ENCODE data around the gene TCHHL1. TPM values are rescaled to one million over a fixed set of nuclear protein-coding genes. Genes with fewer than 3 reads are reported as not detected.
"Not testable (repeated sequence)": the region's sequence is repeated elsewhere in the genome, so short reads cannot be mapped to it uniquely, and the experiment has no call there.

Gene TCHHL1
- total RNA-seq, 4 donors from 2014 or later, result 6.6 TPM; not detected in 3

- intact Hi-C loops (cut with DNase I; ENCODE audit: low total_unique reads), result no loop called here
Observed at GRCh38 chr1:152084853-152085252, 4.0 kb downstream of the TCHHL1 start.

GRCh38 chr1:152081026-152081425 is 7.8 kb downstream of the TCHHL1 start:
- DNase-seq (ENCODE audit: low spot score in 2 of 2); intact Hi-C loops (cut with DNase I; ENCODE audit: low total_unique reads): not testable (repeated sequence)
- WGBS, 2 donors, result 87 to 92% methylated on average over 10 of the region's 17 CpGs

More at GRCh38 chr1:152084853-152085252, 4.0 kb downstream of the TCHHL1 start:
- no peak overlapping the region for H3K4me3 ChIP-seq (ENCODE audit: low read depth, poor library complexity, severe bottlenecking)
- 48 to 65% methylated on average over 1 of the region's 1 CpG for WGBS, 2 donors
- TF ChIP-seq CTCF (IDR thresholded peaks at IDR 0.05), result no peak
- no peak for TF ChIP-seq POLR2A (IDR thresholded peaks at IDR 0.05)
- DNase-seq (ENCODE audit: low spot score in 2 of 2), result no peak

GRCh38 chr1:152080494-152080893 is 8.4 kb downstream of the TCHHL1 start:
- intact Hi-C loops (cut with DNase I; ENCODE audit: low total_unique reads); H3K4me3 ChIP-seq (ENCODE audit: low read depth, poor library complexity, severe bottlenecking); DNase-seq (ENCODE audit: low spot score in 2 of 2): not testable (repeated sequence)
- 89 to 94% methylated on average over 17 of the region's 17 CpGs for WGBS, 2 donors

More at GRCh38 chr1:152081026-152081425, 7.8 kb downstream of the TCHHL1 start:
- not testable (repeated sequence) for H3K4me3 ChIP-seq (ENCODE audit: low read depth, poor library complexity, severe bottlenecking)

GRCh38 chr1:152078831-152079441 is 9.9 kb downstream of the TCHHL1 start:
- DNase-seq (ENCODE audit: low spot score in 2 of 2), result no peak
- no peak for TF ChIP-seq CTCF (IDR thresholded peaks at IDR 0.05)
- TF ChIP-seq POLR2A (IDR thresholded peaks at IDR 0.05), result no peak
- intact Hi-C loops (cut with DNase I; ENCODE audit: low total_unique reads), result no loop called here
- H3K4me3 ChIP-seq (ENCODE audit: low read depth, poor library complexity, severe bottlenecking), result no peak overlapping the region
- 76 to 85% methylated on average over 18 to 24 of the region's 24 CpGs for WGBS, 2 donors

- WGBS, 2 donors, result 69 to 81% methylated on average over 3 of the region's 3 CpGs
- no peak overlapping the region for H3K4me3 ChIP-seq (ENCODE audit: low read depth, poor library complexity, severe bottlenecking)
- no peak for DNase-seq (ENCODE audit: low spot score in 2 of 2)
- TF ChIP-seq CTCF (IDR thresholded peaks at IDR 0.05) (no peak), POLR2A (IDR thresholded peaks at IDR 0.05) (no peak)
- intact Hi-C loops (cut with DNase I; ENCODE audit: low total_unique reads), result no loop called here
Observed at GRCh38 chr1:152072311-152072710, 16.6 kb downstream of the TCHHL1 start.

- no peak for TF ChIP-seq POLR2A (IDR thresholded peaks at IDR 0.05)
- no peak for TF ChIP-seq CTCF (IDR thresholded peaks at IDR 0.05)
- DNase-seq (ENCODE audit: low spot score in 2 of 2), result no peak
- 79 to 88% methylated on average over 3 of the region's 3 CpGs for WGBS, 2 donors
- intact Hi-C loops (cut with DNase I; ENCODE audit: low total_unique reads), result no loop called here
- H3K4me3 ChIP-seq (ENCODE audit: low read depth, poor library complexity, severe bottlenecking), result no peak overlapping the region
Observed at GRCh38 chr1:152071123-152071522, 17.7 kb downstream of the TCHHL1 start.

GRCh38 chr1:152067929-152068328 is 20.9 kb downstream of the TCHHL1 start:
- no peak for DNase-seq (ENCODE audit: low spot score in 2 of 2)
- WGBS, 2 donors, result 71 to 83% methylated on average over 1 of the region's 1 CpG
- H3K4me3 ChIP-seq (ENCODE audit: low read depth, poor library complexity, severe bottlenecking), result no peak overlapping the region
- TF ChIP-seq CTCF (IDR thresholded peaks at IDR 0.05), result no peak
- TF ChIP-seq POLR2A (IDR thresholded peaks at IDR 0.05), result no peak
- intact Hi-C loops (cut with DNase I; ENCODE audit: low total_unique reads), result loop anchor here (10.0 kb wide), 1 partner anchor 67 kb away; no protein-coding TSS in a partner anchor

Measured in lower leg skin (tissue), 4 donors.